ENCODE data around the gene LRRN3. TPM values are rescaled to one million over a fixed set of nuclear protein-coding genes. Genes with fewer than 3 reads are reported as not detected.

LRRN3 gene
- under 1 TPM in 4 of 6 experiments, not detected in 2; 0.19 to 0.31 (median 0.22) TPM for total RNA-seq
- long read RNA-seq, result 0 reads

DNA sequence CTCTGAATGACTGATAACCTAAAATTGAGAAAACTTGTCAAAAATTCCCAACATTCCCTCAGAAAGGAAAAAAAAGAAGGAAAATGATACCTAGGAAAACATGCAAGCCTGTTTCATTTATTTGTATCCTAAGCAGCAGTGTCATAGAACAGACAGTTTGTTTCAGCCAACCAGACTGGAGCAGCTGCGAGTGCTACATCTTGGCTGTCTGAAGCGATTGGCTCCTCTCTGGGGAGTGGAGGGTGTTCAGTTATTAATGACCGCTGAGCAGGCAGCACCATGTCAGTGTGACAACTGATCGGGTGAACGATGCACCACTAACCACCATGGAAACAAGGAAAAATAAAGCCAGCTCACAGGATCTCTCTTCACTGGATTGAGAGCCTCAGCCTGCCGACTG, at the start of gene LRRN3:
LRRN3 (plus strand) TSS at position 282 of the 400 bp plus-strand sequence. CDS start 31,646 bp downstream, outside the sequence.
- H3K27ac ChIP-seq, result no peak within 1 kb of the TSS

DNA sequence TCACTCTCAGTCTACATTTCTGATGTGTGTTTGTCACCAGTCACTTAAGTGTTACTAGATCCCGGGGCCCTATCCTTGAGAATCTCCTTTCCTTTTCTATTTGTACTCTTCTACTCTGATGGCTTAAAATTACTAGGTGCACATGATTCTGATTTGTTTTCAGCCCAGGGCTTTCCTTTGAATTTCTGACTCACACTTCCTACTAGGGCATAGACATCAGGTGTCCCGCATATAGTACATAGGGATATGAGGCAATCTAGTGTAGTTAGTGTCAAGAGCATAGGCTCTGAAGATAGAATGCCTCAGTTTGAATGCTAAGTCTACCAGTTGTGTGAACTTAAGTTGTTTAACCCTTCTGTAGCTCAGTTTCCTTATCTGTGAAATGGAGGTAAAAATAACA, 49.4 kb upstream of the LRRN3 start:
- Histone ChIP-seq H3K27me3 (no peaks in the 10 kb centered on the region), H3K36me3 (no peaks in the 10 kb centered on the region), H3K9me3 (no peaks in the 10 kb centered on the region), H3K27ac (no peak overlapping the region), H3K4me3 (no peak overlapping the region), H3K4me1 (no peaks in the 10 kb centered on the region)
- TF ChIP-seq POLR2A (IDR thresholded peaks at IDR 0.05), result no peak
- TF ChIP-seq, protein P1, sequence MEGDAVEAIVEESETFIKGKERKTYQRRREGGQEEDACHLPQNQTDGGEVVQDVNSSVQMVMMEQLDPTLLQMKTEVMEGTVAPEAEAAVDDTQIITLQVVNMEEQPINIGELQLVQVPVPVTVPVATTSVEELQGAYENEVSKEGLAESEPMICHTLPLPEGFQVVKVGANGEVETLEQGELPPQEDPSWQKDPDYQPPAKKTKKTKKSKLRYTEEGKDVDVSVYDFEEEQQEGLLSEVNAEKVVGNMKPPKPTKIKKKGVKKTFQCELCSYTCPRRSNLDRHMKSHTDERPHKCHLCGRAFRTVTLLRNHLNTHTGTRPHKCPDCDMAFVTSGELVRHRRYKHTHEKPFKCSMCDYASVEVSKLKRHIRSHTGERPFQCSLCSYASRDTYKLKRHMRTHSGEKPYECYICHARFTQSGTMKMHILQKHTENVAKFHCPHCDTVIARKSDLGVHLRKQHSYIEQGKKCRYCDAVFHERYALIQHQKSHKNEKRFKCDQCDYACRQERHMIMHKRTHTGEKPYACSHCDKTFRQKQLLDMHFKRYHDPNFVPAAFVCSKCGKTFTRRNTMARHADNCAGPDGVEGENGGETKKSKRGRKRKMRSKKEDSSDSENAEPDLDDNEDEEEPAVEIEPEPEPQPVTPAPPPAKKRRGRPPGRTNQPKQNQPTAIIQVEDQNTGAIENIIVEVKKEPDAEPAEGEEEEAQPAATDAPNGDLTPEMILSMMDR (IDR thresholded peaks at IDR 0.05), result no peak
- intact Hi-C loops (cut with DNase I), result no loop called here
- 95% methylated on average over 2 of the region's 2 CpGs for WGBS (ENCODE audit: insufficient coverage, low coverage, low lambda C conversion rate, missing lambda C conversion rate)
- DNase-seq (no peak), ATAC-seq (peak in 1 of 4 donors; percentile 55)

More for the DNA sequence above, at the start of gene LRRN3:
- H3K27me3 ChIP-seq, result no peaks in the 10 kb centered on the region
- 62% methylated on average over 5 of the region's 6 CpGs for WGBS (ENCODE audit: insufficient coverage, low coverage, low lambda C conversion rate, missing lambda C conversion rate)
- ATAC-seq (peak; percentile 47 to 69 (median 53)), DNase-seq (peak in 1 of 3 donors; percentile 44)
- no peaks in the 10 kb centered on the region for H3K9me3 ChIP-seq
- TF ChIP-seq POLR2A (IDR thresholded peaks at IDR 0.05), result no peak
- TF ChIP-seq, protein P1 (IDR thresholded peaks at IDR 0.05), result no peak
- intact Hi-C loops (cut with DNase I), result no loop called here
- no peaks in the 10 kb centered on the region for H3K36me3 ChIP-seq
- H3K4me1 ChIP-seq, result no peaks in the 10 kb centered on the region
- peak within 1 kb of the TSS in 1 of 3 donors; percentile 6 for H3K4me3 ChIP-seq

DNA sequence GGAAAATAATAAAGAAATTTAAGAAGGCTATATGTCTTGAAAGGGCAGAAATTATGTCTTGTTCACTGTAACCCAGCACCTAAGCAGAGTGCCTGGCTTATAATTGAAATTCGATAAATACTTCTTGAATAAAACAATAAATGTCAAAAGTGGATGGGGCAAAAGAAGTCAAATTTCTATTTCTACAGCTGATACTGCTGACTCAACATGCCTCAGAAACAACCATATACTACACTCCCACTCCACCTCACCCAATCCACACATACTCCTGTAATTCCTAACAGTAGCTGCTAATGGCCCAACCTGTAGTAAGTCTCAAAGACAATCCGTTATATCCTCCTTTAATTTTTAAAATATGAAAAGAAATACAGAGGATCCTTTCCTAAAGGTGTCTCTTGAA, 48.1 kb upstream of the LRRN3 start:
- Histone ChIP-seq H3K27me3 (no peaks in the 10 kb centered on the region), H3K4me1 (no peaks in the 10 kb centered on the region), H3K27ac (no peak overlapping the region), H3K36me3 (no peaks in the 10 kb centered on the region), H3K4me3 (no peak overlapping the region), H3K9me3 (no peaks in the 10 kb centered on the region)
- intact Hi-C loops (cut with DNase I), result no loop called here
- no peak for ATAC-seq
- no peak for DNase-seq
- 95% methylated on average over 2 of the region's 2 CpGs for WGBS (ENCODE audit: insufficient coverage, low coverage, low lambda C conversion rate, missing lambda C conversion rate)
- TF ChIP-seq POLR2A (IDR thresholded peaks at IDR 0.05), result no peak
- TF ChIP-seq, protein P1 (IDR thresholded peaks at IDR 0.05), result no peak

DNA sequence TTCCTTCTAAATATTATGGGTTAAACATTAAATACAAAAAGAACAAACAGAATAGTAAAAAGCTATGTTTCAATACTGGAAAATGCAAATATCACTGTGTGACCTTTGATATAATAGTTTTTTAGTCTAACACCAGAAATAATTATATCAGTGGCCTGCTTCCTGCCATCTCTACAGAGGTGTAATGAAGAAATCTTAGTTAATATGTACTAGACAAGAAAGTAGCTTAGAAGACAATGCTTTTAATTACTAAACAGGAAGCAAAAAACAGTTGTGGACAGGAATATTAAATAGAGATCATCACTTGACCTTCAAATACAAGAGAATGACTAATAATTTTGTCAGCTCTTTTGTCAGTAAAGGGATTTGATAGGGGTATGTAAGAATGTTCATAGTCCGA, 47.4 kb upstream of the LRRN3 start:
- Histone ChIP-seq H3K27me3 (no peaks in the 10 kb centered on the region), H3K36me3 (no peaks in the 10 kb centered on the region), H3K27ac (no peak overlapping the region), H3K9me3 (no peaks in the 10 kb centered on the region), H3K4me3 (no peak overlapping the region), H3K4me1 (no peaks in the 10 kb centered on the region)
- WGBS (ENCODE audit: insufficient coverage, low coverage, low lambda C conversion rate, missing lambda C conversion rate), result 90% methylated on average over 1 of the region's 1 CpG
- no peak for ATAC-seq
- no peak for TF ChIP-seq POLR2A (IDR thresholded peaks at IDR 0.05)
- TF ChIP-seq, protein P1 (IDR thresholded peaks at IDR 0.05), result no peak
- intact Hi-C loops (cut with DNase I), result no loop called here
- DNase-seq, result no peak

DNA sequence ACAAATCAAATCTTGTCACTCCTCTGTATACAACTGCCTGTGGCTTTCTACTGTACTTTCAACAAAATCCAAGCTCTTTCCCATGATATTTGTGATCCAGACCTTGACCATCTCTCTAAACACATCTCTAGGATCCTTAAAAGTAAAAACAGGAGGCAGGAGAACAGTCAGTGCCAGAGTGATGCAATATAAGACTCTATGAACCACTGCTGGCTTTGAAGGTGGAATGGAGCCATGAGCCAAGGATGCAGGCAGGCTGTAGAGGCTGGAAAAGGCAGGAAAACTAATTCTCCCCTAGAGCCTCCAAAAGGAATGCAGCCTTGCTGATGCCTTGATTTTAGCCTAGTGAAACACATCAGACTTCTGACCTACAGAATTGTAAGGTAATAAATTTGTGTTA, 45.5 kb upstream of the LRRN3 start:
- no peaks in the 10 kb centered on the region for H3K4me1 ChIP-seq
- no peaks in the 10 kb centered on the region for H3K36me3 ChIP-seq
- DNase-seq, result no peak
- TF ChIP-seq, protein P1 (IDR thresholded peaks at IDR 0.05), result no peak
- no peak for TF ChIP-seq POLR2A (IDR thresholded peaks at IDR 0.05)
- peak in 1 of 4 donors; percentile 25 for ATAC-seq
- no peaks in the 10 kb centered on the region for H3K9me3 ChIP-seq
- no peak overlapping the region for H3K27ac ChIP-seq
- intact Hi-C loops (cut with DNase I), result no loop called here
- H3K27me3 ChIP-seq, result no peaks in the 10 kb centered on the region
- no peak overlapping the region for H3K4me3 ChIP-seq

All from right lobe of liver (tissue), 6 donors.